SH-SY5Y (cell line): ENCODE measurements around the gene ADM5.

Source experiments
- GATA2 ChIP-seq: IDR thresholded peaks from 2 replicates; pipeline ENCODE4 v1.6.1; 2011; ENCODE audit warnings: mild to moderate bottlenecking, low read depth, low read length
- GATA3 ChIP-seq: IDR thresholded peaks from 2 replicates; pipeline ENCODE4 v1.6.1; 2011; ENCODE audit warnings: low read depth, mild to moderate bottlenecking, low read length, moderate library complexity

DNA sequence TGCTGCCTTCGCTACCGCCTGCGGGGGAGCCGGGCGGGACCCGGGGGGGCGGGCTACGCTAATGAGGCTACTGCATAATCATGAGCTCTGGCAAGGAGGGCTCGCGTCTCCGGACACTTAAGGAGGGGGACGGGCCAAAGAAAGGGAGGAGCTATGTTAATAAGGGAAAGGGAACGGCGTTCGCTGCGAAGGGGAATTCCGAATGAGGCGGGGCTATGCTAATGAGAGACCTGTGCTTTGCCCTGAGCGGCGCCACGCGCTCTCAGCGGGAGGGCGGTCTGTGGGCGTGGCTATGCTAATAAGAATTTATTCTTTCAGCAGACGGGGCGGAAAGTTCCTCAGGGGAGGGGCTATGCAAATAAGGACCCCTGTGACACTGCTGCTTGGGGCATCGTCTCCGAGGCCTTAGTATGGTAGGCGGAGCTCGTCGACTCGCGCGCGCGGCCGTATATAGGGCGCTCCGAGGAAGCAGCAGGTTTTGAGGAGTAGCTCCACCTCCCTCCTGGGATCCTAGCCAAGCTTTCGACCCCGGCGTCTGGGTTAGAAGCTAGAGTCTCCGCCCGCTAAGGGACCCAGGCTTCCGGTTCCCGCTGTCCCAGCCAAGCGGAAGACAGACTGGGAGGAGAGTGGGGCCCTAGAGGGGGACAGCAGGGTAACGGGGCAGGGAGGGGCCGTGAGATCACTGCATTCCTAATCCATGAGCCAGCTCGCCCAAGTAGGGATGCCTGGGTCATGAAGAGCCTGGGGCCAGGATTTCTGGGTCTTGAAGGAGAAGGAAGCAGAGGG is 49.1 kb upstream of the ADM5 start, which contains the start of gene RRAS:
- TF ChIP-seq GATA2 (no peak), GATA3 (no peak)
